ENCODE measurements around the gene AOC1.

GRCh38 chr7:150854066-150855000 is 2.0 kb downstream of the AOC1 start:
- TF ChIP-seq CTCF (IDR thresholded peaks at IDR 0.05; ENCODE audit: low read length), result no peak
- no peak for TF ChIP-seq EZH2 (IDR thresholded peaks at IDR 0.05; ENCODE audit: borderline replicate concordance, low read length)
